GM19035 (cell line): ENCODE data around the gene GATA3.

Source experiments
- ATAC-seq: cut with Tn5 transposase; IDR thresholded peaks from one replicate; pipeline ENCODE4 v1.9.1; 2021; ENCODE audit not compliant: unreplicated experiment

The GATA3 gene

GRCh38 chr10:8063128-8063908 is 8.8 kb downstream of the GATA3 start:
- ATAC-seq = no peak

GRCh38 chr10:8063935-8064334 is 9.4 kb downstream of the GATA3 start:
- ATAC-seq = no peak

- ATAC-seq = no peak
These were observed 9.9 kb downstream of the GATA3 start for GRCh38 chr10:8064436-8064835.

- ATAC-seq = no peak
These were observed 11.2 kb downstream of the GATA3 start for GRCh38 chr10:8065651-8066050.

- no peak for ATAC-seq
These were observed 11.6 kb downstream of the GATA3 start for GRCh38 chr10:8066124-8066523.

- ATAC-seq = no peak
These were observed 12.3 kb downstream of the GATA3 start for GRCh38 chr10:8066797-8067196.

GRCh38 chr10:8069108-8069507 is 14.6 kb downstream of the GATA3 start:
- no peak for ATAC-seq

GRCh38 chr10:8069627-8070026 is 15.1 kb downstream of the GATA3 start:
- no peak for ATAC-seq

- ATAC-seq = no peak
These were observed 16.0 kb downstream of the GATA3 start for GRCh38 chr10:8070440-8070839.

- no peak for ATAC-seq
These were observed 16.5 kb downstream of the GATA3 start for GRCh38 chr10:8071006-8071405.

- ATAC-seq = no peak
These were observed 17.2 kb downstream of the GATA3 start for GRCh38 chr10:8071666-8072065.

GRCh38 chr10:8072211-8072610 is 17.7 kb downstream of the GATA3 start:
- no peak for ATAC-seq

- ATAC-seq = no peak
These were observed 19.4 kb downstream of the GATA3 start for GRCh38 chr10:8073691-8074416.

- no peak for ATAC-seq
These were observed 20.4 kb downstream of the GATA3 start for GRCh38 chr10:8074881-8075280.

- no peak for ATAC-seq
These were observed 21.1 kb downstream of the GATA3 start for GRCh38 chr10:8075282-8076260.

- ATAC-seq = no peak
These were observed 22.4 kb downstream of the GATA3 start for GRCh38 chr10:8076933-8077332.

GRCh38 chr10:8078027-8078426 is 23.5 kb downstream of the GATA3 start:
- ATAC-seq = no peak

GRCh38 chr10:8079126-8079525 is 24.6 kb downstream of the GATA3 start:
- no peak for ATAC-seq

- ATAC-seq = no peak
These were observed 30.3 kb downstream of the GATA3 start for GRCh38 chr10:8084799-8085198.

GRCh38 chr10:8085251-8085650 is 30.8 kb downstream of the GATA3 start:
- ATAC-seq = no peak

- ATAC-seq = no peak
These were observed 31.8 kb downstream of the GATA3 start for GRCh38 chr10:8086315-8086714.
